ENCODE results near the gene HAUS5.

Gene HAUS5, protein sequence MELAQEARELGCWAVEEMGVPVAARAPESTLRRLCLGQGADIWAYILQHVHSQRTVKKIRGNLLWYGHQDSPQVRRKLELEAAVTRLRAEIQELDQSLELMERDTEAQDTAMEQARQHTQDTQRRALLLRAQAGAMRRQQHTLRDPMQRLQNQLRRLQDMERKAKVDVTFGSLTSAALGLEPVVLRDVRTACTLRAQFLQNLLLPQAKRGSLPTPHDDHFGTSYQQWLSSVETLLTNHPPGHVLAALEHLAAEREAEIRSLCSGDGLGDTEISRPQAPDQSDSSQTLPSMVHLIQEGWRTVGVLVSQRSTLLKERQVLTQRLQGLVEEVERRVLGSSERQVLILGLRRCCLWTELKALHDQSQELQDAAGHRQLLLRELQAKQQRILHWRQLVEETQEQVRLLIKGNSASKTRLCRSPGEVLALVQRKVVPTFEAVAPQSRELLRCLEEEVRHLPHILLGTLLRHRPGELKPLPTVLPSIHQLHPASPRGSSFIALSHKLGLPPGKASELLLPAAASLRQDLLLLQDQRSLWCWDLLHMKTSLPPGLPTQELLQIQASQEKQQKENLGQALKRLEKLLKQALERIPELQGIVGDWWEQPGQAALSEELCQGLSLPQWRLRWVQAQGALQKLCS

DNA sequence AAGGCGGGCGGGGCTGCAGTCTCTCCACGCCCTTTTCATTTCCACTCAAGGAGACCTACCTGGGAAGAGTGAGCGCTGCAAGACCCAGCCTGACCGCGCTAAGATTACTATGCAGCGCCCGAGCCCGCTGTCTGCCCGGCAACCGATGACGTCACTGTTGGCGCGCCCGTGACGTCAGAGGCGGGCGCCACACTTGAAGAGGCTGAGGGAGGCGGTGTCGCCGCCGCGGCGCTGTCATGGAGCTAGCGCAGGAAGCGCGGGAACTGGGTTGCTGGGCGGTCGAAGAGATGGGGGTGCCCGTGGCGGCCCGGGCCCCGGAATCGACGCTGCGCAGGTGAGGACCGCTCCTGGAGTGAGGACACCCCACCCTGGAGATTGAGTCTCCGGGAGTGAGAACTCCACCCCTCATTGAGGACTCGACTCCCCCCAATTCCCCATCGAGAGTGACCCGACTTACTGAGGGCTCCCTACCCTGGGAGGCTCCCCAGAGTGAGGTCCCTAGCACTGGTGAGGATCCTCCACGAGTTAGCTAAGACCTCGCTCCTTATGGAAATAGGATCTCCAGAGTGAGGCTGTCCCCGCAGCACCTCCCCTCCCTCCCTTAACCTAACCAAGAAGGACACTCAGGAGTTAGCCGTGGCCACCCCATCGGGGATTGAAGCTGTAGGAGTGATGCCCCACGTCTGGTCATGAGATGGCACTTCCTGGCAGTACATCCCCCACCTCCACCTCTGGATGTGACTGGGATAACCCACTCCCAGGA lies at the start of gene HAUS5:
HAUS5 (plus strand) TSS at position 177 of the 763 bp plus-strand sequence; CDS start at position 237, 60 bp downstream.
- TF ChIP-seq ZFP3 (CRISPR knock-in tag; IDR thresholded peaks at IDR 0.05) (peak; percentile 61; the same call in 1 of the 2 replicates), BACH2 (CRISPR knock-in tag; IDR thresholded peaks at IDR 0.05; ENCODE audit: borderline replicate concordance) (no peak), ESRRG (CRISPR knock-in tag; IDR thresholded peaks at IDR 0.05) (no peak), CSDC2 (CRISPR knock-in tag; IDR thresholded peaks at IDR 0.05) (peak; percentile 80), ARNTL (CRISPR knock-in tag; IDR thresholded peaks at IDR 0.05; ENCODE audit: borderline replicate concordance, low read depth) (0 out of 2 replicates have a peak, but pooled peaks have one; percentile 25), TCF4 (CRISPR knock-in tag; IDR thresholded peaks at IDR 0.05; ENCODE audit: borderline replicate concordance) (no peak), ZNF565 (CRISPR knock-in tag; conservative IDR thresholded peaks at IDR 0.05; ENCODE audit: low read depth) (peak; percentile 92), PPARA (CRISPR knock-in tag; IDR thresholded peaks at IDR 0.05; ENCODE audit: borderline replicate concordance) (peak; percentile 90), ZFP30 (CRISPR knock-in tag; IDR thresholded peaks at IDR 0.05) (peak; percentile 65), SNAI2 (CRISPR knock-in tag; IDR thresholded peaks at IDR 0.05) (peak; percentile 83; the same call in 1 of the 2 replicates)
- TF ChIP-seq, protein P1, sequence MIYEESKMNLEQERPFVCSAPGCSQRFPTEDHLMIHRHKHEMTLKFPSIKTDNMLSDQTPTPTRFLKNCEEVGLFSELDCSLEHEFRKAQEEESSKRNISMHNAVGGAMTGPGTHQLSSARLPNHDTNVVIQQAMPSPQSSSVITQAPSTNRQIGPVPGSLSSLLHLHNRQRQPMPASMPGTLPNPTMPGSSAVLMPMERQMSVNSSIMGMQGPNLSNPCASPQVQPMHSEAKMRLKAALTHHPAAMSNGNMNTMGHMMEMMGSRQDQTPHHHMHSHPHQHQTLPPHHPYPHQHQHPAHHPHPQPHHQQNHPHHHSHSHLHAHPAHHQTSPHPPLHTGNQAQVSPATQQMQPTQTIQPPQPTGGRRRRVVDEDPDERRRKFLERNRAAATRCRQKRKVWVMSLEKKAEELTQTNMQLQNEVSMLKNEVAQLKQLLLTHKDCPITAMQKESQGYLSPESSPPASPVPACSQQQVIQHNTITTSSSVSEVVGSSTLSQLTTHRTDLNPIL (CRISPR knock-in tag; IDR thresholded peaks at IDR 0.05; ENCODE audit: low read depth), result peak; percentile 38; the same call in 1 of the 2 replicates
- TF ChIP-seq, protein P2, sequence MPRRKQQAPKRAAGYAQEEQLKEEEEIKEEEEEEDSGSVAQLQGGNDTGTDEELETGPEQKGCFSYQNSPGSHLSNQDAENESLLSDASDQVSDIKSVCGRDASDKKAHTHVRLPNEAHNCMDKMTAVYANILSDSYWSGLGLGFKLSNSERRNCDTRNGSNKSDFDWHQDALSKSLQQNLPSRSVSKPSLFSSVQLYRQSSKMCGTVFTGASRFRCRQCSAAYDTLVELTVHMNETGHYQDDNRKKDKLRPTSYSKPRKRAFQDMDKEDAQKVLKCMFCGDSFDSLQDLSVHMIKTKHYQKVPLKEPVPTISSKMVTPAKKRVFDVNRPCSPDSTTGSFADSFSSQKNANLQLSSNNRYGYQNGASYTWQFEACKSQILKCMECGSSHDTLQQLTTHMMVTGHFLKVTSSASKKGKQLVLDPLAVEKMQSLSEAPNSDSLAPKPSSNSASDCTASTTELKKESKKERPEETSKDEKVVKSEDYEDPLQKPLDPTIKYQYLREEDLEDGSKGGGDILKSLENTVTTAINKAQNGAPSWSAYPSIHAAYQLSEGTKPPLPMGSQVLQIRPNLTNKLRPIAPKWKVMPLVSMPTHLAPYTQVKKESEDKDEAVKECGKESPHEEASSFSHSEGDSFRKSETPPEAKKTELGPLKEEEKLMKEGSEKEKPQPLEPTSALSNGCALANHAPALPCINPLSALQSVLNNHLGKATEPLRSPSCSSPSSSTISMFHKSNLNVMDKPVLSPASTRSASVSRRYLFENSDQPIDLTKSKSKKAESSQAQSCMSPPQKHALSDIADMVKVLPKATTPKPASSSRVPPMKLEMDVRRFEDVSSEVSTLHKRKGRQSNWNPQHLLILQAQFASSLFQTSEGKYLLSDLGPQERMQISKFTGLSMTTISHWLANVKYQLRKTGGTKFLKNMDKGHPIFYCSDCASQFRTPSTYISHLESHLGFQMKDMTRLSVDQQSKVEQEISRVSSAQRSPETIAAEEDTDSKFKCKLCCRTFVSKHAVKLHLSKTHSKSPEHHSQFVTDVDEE (CRISPR knock-in tag; IDR thresholded peaks at IDR 0.05), result peak; percentile 59; the same call in 1 of the 2 replicates
- TF ChIP-seq, protein P3, sequence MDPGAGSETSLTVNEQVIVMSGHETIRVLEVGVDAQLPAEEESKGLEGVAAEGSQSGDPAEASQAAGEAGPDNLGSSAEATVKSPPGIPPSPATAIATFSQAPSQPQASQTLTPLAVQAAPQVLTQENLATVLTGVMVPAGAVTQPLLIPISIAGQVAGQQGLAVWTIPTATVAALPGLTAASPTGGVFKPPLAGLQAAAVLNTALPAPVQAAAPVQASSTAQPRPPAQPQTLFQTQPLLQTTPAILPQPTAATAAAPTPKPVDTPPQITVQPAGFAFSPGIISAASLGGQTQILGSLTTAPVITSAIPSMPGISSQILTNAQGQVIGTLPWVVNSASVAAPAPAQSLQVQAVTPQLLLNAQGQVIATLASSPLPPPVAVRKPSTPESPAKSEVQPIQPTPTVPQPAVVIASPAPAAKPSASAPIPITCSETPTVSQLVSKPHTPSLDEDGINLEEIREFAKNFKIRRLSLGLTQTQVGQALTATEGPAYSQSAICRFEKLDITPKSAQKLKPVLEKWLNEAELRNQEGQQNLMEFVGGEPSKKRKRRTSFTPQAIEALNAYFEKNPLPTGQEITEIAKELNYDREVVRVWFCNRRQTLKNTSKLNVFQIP (CRISPR knock-in tag; IDR thresholded peaks at IDR 0.05; ENCODE audit: borderline replicate concordance, low read depth), result no peak
- ATAC-seq, result peak; percentile 98

DNA sequence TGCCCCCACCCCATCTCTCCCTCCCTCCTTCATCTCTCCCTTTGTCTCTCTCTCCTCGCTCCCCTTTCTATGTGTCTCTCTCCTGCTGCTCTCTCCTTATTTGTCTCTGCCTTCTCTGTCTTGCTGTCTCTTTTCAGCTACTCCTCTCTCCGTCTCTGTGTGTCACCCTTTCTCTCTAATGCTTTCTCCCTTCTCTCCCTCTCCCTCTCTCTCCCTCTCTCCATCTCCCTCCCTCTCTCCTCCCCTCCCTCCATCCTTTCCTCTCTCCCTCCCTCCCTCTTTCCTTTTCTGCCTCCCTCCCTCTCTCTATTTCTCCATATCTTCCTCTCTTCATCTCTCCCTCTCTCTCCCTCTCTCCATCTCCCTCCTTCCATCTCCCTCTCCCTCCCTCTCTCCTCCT lies 49.8 kb upstream of the HAUS5 start:
- ATAC-seq, result no peak

More for the DNA sequence above, 49.8 kb upstream of the HAUS5 start:
- no peak for TF ChIP-seq ZC3H10 (CRISPR knock-in tag; IDR thresholded peaks at IDR 0.05)
- no peak for TF ChIP-seq GLIS3 (CRISPR knock-in tag; IDR thresholded peaks at IDR 0.05)
- TF ChIP-seq ESRRG (CRISPR knock-in tag; IDR thresholded peaks at IDR 0.05), result no peak
- TF ChIP-seq ZFP3 (CRISPR knock-in tag; IDR thresholded peaks at IDR 0.05), result no peak
- no peak for TF ChIP-seq TOX (CRISPR knock-in tag; IDR thresholded peaks at IDR 0.05; ENCODE audit: borderline replicate concordance)
- TF ChIP-seq TCF4 (CRISPR knock-in tag; IDR thresholded peaks at IDR 0.05; ENCODE audit: borderline replicate concordance), result no peak
- TF ChIP-seq, protein P2 (CRISPR knock-in tag; IDR thresholded peaks at IDR 0.05), result no peak
- TF ChIP-seq, protein P1 (CRISPR knock-in tag; IDR thresholded peaks at IDR 0.05; ENCODE audit: low read depth), result no peak

All from SK-N-SH treated with all-trans-retinoic acid at 6 μM for 48 hours (cell line).